ENCODE data around the gene SHFL.

Gene SHFL

GRCh38 chr19:10135551-10136334 is 49.6 kb downstream of the SHFL start:
- DNase-seq: no peak

DNA sequence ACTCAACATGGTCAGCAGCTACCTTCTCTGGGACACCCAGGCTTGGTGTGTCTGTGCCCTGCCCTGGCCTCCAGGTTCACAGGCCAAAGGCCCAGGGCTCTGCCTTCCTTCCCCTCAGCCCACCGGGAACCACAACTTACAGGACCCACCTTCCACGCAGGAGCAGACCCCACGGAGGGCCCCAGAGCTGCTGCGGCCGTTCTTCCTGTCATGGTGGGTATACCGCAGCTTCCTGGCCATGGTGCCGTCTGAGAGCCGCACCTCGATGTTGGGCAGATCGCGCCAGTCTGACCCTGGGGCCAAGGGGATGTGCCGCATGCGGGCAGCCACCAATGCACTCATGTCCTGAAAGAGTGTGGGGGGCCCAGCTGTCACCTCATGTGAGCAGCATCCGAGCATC is 50.8 kb downstream of the SHFL start:
- DNase-seq: no peak

- DNase-seq: no peak
Measured at GRCh38 chr19:10137751-10138682, 51.9 kb downstream of the SHFL start.

DNA sequence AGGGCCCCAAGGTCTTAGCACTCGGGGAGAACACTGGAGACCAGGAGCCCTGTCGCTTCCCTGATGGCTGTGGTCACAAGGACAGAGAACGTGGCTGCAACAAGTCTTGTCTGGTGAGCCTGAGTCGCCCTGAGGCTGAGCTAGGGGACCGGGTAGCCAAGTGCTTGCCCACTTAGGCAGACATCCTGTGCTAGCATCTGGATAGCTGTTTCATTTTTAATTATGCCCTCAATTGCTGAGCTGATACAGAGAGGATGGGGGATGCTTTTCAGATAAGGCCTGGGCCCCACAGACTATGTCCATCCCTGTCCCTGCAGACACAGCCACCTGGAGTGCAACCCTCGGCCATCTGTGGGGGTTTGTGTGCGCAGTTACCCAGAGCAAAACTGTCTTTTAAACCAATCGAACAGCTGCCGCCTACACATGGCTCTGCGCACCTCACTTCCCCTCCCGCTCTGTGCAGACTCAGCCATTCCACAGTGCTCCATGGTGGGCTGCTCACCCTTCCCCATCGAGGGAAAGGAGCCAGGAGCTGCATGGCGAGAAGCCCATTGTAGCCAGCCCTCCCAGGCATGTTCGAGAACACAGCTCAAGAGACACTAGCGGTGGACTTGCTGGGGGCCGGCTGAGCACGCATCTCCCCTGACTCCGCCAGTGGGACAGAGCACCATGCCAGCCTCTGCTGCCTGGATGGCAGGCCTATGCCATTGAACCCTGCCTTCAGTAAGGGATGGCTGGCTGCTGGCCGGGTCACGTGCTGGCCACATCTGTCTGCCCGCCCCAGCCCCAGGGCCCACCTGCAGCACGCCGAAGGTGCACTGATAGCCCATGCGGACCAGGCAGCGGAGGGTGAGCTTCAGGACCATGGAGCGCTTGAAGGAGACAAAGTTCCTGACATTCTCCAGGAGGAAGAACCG is 53.0 kb downstream of the SHFL start:
- DNase-seq: no peak

DNA sequence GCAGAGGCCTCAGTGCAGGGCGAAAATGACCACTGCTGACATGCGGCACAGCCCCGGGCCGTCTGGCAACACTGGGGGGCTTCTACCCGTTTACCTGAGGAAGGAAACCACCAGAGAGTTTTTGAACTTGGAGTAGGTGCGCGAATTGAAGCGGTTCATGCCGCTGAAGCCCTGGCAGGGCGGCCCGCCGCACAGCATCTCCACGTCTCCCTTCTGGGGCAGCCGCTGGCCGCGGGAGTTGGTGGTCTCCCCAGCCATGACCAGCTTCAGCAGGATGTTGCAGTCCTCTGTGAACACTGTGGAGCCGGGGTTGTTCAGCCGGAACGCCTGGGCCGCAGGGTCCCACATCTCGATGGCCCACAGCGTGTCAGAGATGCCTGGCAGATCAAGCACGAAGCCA is 53.8 kb downstream of the SHFL start:
- DNase-seq: no peak

- no peak for DNase-seq
Measured at GRCh38 chr19:10141479-10141878, 55.4 kb downstream of the SHFL start.

- no peak for DNase-seq
Measured at GRCh38 chr19:10141973-10142372, 55.9 kb downstream of the SHFL start.
